T-helper 2 cell treated with Interferon-gamma antibody and Interleukin-4, amounts not matched to agents 5 μg/mL and 100 μg/mL, for 36 hours (primary cell): Measurements from ENCODE around the gene GFI1.
"Not testable (repeated sequence)": the region's sequence is repeated elsewhere in the genome, so short reads cannot be mapped to it uniquely, and the experiment has no call there.

Source experiments
- DNase-seq: peaks from one replicate; pipeline ENCODE4 v3.0.0; 2021; ENCODE audit warnings: low spot score
- H3K27ac Mint-ChIP-seq: one replicate; pipeline ENCODE4 v1.8.0; 2021; ENCODE audit warnings: mild to moderate bottlenecking, mixed read lengths
- H3K27me3 Mint-ChIP-seq: one replicate; pipeline ENCODE4 v1.8.0; 2021; ENCODE audit warnings: low read depth, mixed read lengths
- H3K36me3 Mint-ChIP-seq: one replicate; pipeline ENCODE4 v1.8.0; 2021; ENCODE audit warnings: low read depth, mixed read lengths
- H3K4me1 Mint-ChIP-seq: one replicate; pipeline ENCODE4 v1.8.0; 2021; ENCODE audit warnings: low read depth, mixed read lengths
- H3K4me3 Mint-ChIP-seq: one replicate; pipeline ENCODE4 v1.8.0; 2022; ENCODE audit warnings: mild to moderate bottlenecking, moderate library complexity, mixed read lengths
- H3K9me3 Mint-ChIP-seq: one replicate; pipeline ENCODE4 v1.8.0; 2021; ENCODE audit warnings: mixed read lengths

Gene GFI1

DNA sequence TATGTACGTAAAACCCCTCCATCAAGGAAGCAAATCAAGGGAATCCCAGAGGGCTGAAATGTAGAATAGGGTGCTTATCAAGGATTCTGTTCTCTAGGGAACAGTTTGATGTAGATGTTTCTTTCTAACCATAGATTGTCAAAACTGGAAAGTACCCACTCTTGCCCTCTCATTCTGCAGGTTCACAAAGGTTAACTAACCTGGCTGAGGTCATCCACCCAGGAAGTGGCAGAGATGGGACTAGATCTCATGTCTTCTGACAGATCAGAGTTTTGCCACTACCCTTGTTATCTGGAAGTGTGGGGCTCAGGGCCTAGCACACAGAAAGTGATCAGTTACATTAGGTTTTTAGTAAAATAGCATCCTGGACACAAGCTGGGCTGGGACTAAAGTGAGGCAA lies 47.4 kb downstream of the GFI1 start:
- peak; percentile 25 for DNase-seq
- peak overlapping the region; percentile 39 for H3K27ac Mint-ChIP-seq
- H3K4me3 Mint-ChIP-seq = no peak overlapping the region
- no peaks in the 10 kb centered on the region for H3K36me3 Mint-ChIP-seq
- peaks cover 14% of the 10 kb centered on the region for H3K4me1 Mint-ChIP-seq
- no peaks in the 10 kb centered on the region for H3K27me3 Mint-ChIP-seq
- H3K9me3 Mint-ChIP-seq = no peaks in the 10 kb centered on the region

DNA sequence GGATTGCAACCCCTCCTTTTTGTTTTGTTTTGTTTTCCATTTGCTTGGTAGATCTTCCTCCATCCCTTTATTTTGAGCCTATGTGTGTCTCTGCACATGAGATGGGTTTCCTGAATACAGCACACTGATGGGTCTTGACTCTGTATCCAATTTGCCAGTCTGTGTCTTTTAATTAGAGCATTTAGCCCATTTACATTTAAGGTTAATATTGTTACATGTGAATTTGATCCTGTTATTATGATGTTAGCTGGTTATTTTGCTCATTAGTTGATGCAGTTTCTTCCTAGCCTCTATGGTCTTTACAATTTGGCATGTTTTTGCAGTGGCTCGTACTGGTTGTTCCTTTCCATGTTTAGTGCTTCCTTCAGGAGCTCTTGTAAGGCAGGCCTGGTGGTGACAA lies 52.2 kb downstream of the GFI1 start:
- H3K27me3 Mint-ChIP-seq, H3K36me3 Mint-ChIP-seq, H3K4me3 Mint-ChIP-seq, H3K27ac Mint-ChIP-seq, H3K9me3 Mint-ChIP-seq, DNase-seq: not testable (repeated sequence)
- H3K4me1 Mint-ChIP-seq = peaks cover 12% of the 10 kb centered on the region

DNA sequence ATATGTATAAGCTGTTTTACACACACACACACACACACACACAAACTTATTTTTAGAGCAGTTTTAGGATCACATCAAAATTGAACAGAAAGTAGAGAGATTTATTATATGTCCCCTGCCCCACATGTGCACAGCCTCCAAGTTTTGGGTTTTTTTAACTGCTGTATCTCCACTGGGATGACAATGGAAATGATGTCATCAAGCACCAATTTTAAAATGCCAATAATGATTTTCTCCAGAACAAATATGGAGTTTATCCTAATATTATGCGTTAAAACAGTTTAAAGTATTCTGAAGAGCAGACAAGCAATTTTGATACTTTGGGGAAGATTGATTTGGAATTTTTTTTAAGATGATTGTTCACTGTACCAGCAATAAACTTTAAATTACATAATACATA lies 56.7 kb downstream of the GFI1 start:
- Mint-ChIP-seq H3K9me3 (peaks cover 5% of the 10 kb centered on the region), H3K4me3 (no peak overlapping the region), H3K27me3 (no peaks in the 10 kb centered on the region), H3K4me1 (peaks cover 2% of the 10 kb centered on the region), H3K36me3 (peaks cover 4% of the 10 kb centered on the region), H3K27ac (no peak overlapping the region)
- DNase-seq = no peak

DNA sequence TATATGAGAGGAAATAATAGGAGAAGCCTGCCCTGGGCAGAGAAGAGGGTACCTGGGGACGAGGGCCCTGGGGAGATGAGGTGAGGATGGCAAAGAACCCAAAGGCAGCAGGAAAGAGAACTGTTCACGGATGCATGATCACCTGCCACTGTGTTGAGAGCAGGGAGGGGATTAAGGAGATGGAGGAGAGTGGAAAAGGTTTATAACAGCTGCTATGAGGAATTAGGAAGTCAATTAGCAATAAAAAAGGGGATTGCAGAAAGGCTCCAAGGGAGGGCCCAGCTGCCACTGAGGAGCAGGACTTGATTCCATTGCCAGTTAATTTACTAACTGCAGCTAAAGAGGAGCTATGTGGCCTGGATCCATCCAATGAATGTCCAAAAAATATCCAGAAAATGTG lies 61.1 kb downstream of the GFI1 start:
- Mint-ChIP-seq H3K27me3 (peaks cover 4% of the 10 kb centered on the region), H3K4me3 (no peak overlapping the region), H3K36me3 (no peaks in the 10 kb centered on the region), H3K27ac (no peak overlapping the region), H3K4me1 (peaks cover 5% of the 10 kb centered on the region), H3K9me3 (no peaks in the 10 kb centered on the region)
- no peak for DNase-seq
